SK-N-SH (cell line): ENCODE results near the gene GHRH. TPM values are rescaled to one million over a fixed set of nuclear protein-coding genes. Genes with fewer than 3 reads are reported as not detected.

Experiments used
- CTCF ChIA-PET: fragments of 300-600, 350-600 bp; formaldehyde crosslinking; extraction: SDS; loops from one replicate; lab custom pipeline; 2021; lab: Yijun Ruan, JAX
- POLR2A ChIA-PET: fragments of 350-600 bp; sonication (Branson Sonifier 250); formaldehyde crosslinking; extraction: SDS; loops from one replicate; lab custom pipeline; 2020; ENCODE audit warnings: antibody characterized with exemption, inconsistent platforms; lab: Yijun Ruan, JAX
- DNase-seq: peaks from one replicate; pipeline ENCODE4 v3.0.0; 2012
- H2AFZ ChIP-seq: fragments of 200-600 bp; sonication (generic); 2 replicates; pipeline ENCODE4 v1.8.1; 2016; ENCODE audit warnings: antibody characterized with exemption, mild to moderate bottlenecking, low read depth
- H3F3A ChIP-seq: fragments of 200-600 bp; sonication (generic); replicated peaks from 2 replicates; pipeline ENCODE3; 2016; ENCODE audit warnings: antibody characterized with exemption, mild to moderate bottlenecking; ENCODE audit not compliant: insufficient read depth
- H3K27ac ChIP-seq, 2 experiments: fragments of 200-500 bp in 1 of 2; fragments of 200-600 bp in 1 of 2; sonication (Bioruptor generic) in 1 of 2; sonication (generic), shearing (Covaris generic) in 1 of 2; 2 replicates each; pipeline versions ENCODE4 v1.5.1 to v1.6.1; 2014 to 2016; ENCODE audit warnings: low read depth in 2 of 2, inconsistent platforms in 1 of 2, low read length in 1 of 2, mild to moderate bottlenecking in 1 of 2, mixed read lengths in 1 of 2
- H3K27me3 ChIP-seq: fragments of 200-600 bp; sonication (generic), shearing (Covaris generic); 2 replicates; pipeline ENCODE4 v1.6.1; 2016; ENCODE audit warnings: mixed run types; ENCODE audit not compliant: insufficient read depth
- H3K36me3 ChIP-seq, 2 experiments: fragments of 200-500 bp in 1 of 2; fragments of 200-600 bp in 1 of 2; sonication (Bioruptor generic) in 1 of 2; sonication (generic) in 1 of 2; replicated peaks in 1 of 2; 2 replicates each; pipeline versions ENCODE3 to v1.5.1; 2014 to 2016; ENCODE audit warnings: low read length in 1 of 2, mild to moderate bottlenecking in 1 of 2; ENCODE audit not compliant: insufficient read depth in 2 of 2, control insufficient read depth in 1 of 2
- H3K4me1 ChIP-seq, 2 experiments: fragments of 200-500 bp in 1 of 2; fragments of 200-600 bp in 1 of 2; sonication (Bioruptor generic) in 1 of 2; sonication (generic), shearing (Covaris generic) in 1 of 2; 2 replicates each; pipeline versions ENCODE4 v1.5.1 to v1.6.1; 2014 to 2016; ENCODE audit warnings: low read depth in 1 of 2, low read length in 1 of 2, mixed run types in 1 of 2; ENCODE audit not compliant: insufficient read depth in 2 of 2, control insufficient read depth in 1 of 2
- H3K4me2 ChIP-seq: fragments of 200-600 bp; sonication (generic), shearing (Covaris generic); 2 replicates; pipeline ENCODE4 v1.6.1; 2017; ENCODE audit warnings: mixed run types
- H3K4me3 ChIP-seq, 2 experiments: fragments of 200-500 bp in 1 of 2; fragments of 200-600 bp in 1 of 2; sonication (Bioruptor generic) in 1 of 2; sonication (generic), shearing (Covaris generic) in 1 of 2; 2 replicates each; pipeline versions ENCODE4 v1.5.1 to v1.8.1; 2014 to 2016; ENCODE audit warnings: low read depth in 2 of 2, inconsistent platforms in 1 of 2, low read length in 1 of 2, mild to moderate bottlenecking in 1 of 2, mixed read lengths in 1 of 2, moderate library complexity in 1 of 2
- H3K79me2 ChIP-seq: fragments of 200-600 bp; sonication (generic); 2 replicates; pipeline ENCODE4 v1.8.1; 2017; ENCODE audit warnings: mild to moderate bottlenecking; ENCODE audit not compliant: insufficient read depth
- H3K9ac ChIP-seq: fragments of 200-600 bp; sonication (generic); 2 replicates; pipeline ENCODE4 v1.6.1; 2017; ENCODE audit warnings: mixed run types
- H3K9me2 ChIP-seq: fragments of 200-600 bp; sonication (generic); 2 replicates; pipeline ENCODE4 v1.6.1; 2017; ENCODE audit warnings: mixed run types
- H3K9me3 ChIP-seq: fragments of 200-600 bp; sonication (generic); 2 replicates; pipeline ENCODE4 v1.6.1; 2017; ENCODE audit warnings: mixed run types, mild to moderate bottlenecking, moderate library complexity
- H4K20me1 ChIP-seq: fragments of 200-600 bp; sonication (generic); 2 replicates; pipeline ENCODE4 v1.6.1; 2017; ENCODE audit warnings: mild to moderate bottlenecking, mixed run types; ENCODE audit not compliant: insufficient read depth
- ELF1 ChIP-seq: IDR thresholded peaks from 2 replicates; pipeline ENCODE4 v1.4.0; 2012
- EP300 ChIP-seq, 2 experiments: IDR thresholded peaks; 2 replicates each; pipeline versions ENCODE4 v1.4.0 to v1.6.1; 2012; ENCODE audit warnings: borderline replicate concordance in 1 of 2, low read depth in 1 of 2, low read length in 1 of 2
- FOSL2 ChIP-seq: IDR thresholded peaks from 2 replicates; pipeline ENCODE4 v1.4.0; 2012; ENCODE audit warnings: low read depth, mild to moderate bottlenecking, moderate library complexity, borderline replicate concordance
- FOXJ3 ChIP-seq: sonication (generic); formaldehyde crosslinking; IDR thresholded peaks from 2 replicates; pipeline ENCODE4 v1.5.1; 2020; ENCODE audit warnings: mild to moderate bottlenecking, missing genetic modification reagents
- FOXM1 ChIP-seq: IDR thresholded peaks from 2 replicates; pipeline ENCODE4 v1.4.0; 2012; ENCODE audit warnings: low read depth, mild to moderate bottlenecking
- GABPA ChIP-seq: IDR thresholded peaks from 2 replicates; pipeline ENCODE4 v1.4.0; 2012; ENCODE audit warnings: low read depth, mild to moderate bottlenecking
- IRF3 ChIP-seq: fragments of 150-350 bp; IDR thresholded peaks from 2 replicates; pipeline ENCODE4 v1.6.1; 2016; ENCODE audit warnings: mild to moderate bottlenecking, low read depth, low read length
- MEF2A ChIP-seq: IDR thresholded peaks from 2 replicates; pipeline ENCODE4 v1.4.0; 2012; ENCODE audit warnings: low read depth, borderline replicate concordance
- NRF1 ChIP-seq: IDR thresholded peaks from 2 replicates; pipeline ENCODE4 v1.6.1; 2012; ENCODE audit warnings: low read depth, mild to moderate bottlenecking, low read length
- RAD21 ChIP-seq: IDR thresholded peaks from 2 replicates; pipeline ENCODE4 v1.6.1; 2012; ENCODE audit warnings: mild to moderate bottlenecking, low read length
- RCOR1 ChIP-seq: fragments of 150-350 bp; IDR thresholded peaks from 2 replicates; pipeline ENCODE4 v1.6.1; 2017; ENCODE audit warnings: antibody characterized with exemption, low read length
- REST ChIP-seq: IDR thresholded peaks from 2 replicates; pipeline ENCODE4 v1.6.1; 2012; ENCODE audit warnings: mild to moderate bottlenecking, low read depth, low read length, moderate library complexity
- RXRA ChIP-seq: IDR thresholded peaks from 2 replicates; pipeline ENCODE4 v1.4.0; 2012; ENCODE audit warnings: low read depth, mild to moderate bottlenecking, borderline replicate concordance
- SIN3A ChIP-seq: IDR thresholded peaks from 2 replicates; pipeline ENCODE4 v1.6.1; 2012; ENCODE audit warnings: low read depth, mild to moderate bottlenecking, low read length, moderate library complexity, borderline replicate concordance
- SMC3 ChIP-seq: IDR thresholded peaks from 2 replicates; pipeline ENCODE4 v1.6.1; 2012; ENCODE audit warnings: low read depth, low read length, improper control_type of control experiment
- TAF1 ChIP-seq: IDR thresholded peaks from 2 replicates; pipeline ENCODE4 v1.6.1; 2012; ENCODE audit warnings: low read depth, mild to moderate bottlenecking, low read length, moderate library complexity, borderline replicate concordance
- TCF12 ChIP-seq: IDR thresholded peaks from 2 replicates; pipeline ENCODE4 v1.4.0; 2012
- USF2 ChIP-seq: fragments of 150-350 bp; IDR thresholded peaks from 2 replicates; pipeline ENCODE4 v1.6.1; 2017; ENCODE audit warnings: antibody characterized with exemption, low read length, low read depth, borderline replicate concordance
- WGBS: methylation state at CpG from one replicate; pipeline ENCODE4 v1.1.6; 2017; ENCODE audit warnings: low lambda C conversion rate; 5-methylcytosine and 5-hydroxymethylcytosine counted together
- polyA plus RNA-seq, 3 experiments: library from polyadenylated mRNA; depleted of rRNA; stranded (reverse); fragments of >200 nt; gene quantifications; 2 replicates each; pipeline ENCODE4 v1.2.3, GENCODE V29; 2012

GHRH gene
- polyA plus RNA-seq, 1 of the 3 experiments (the other 2 are of a cell fraction): not detected

- TF ChIP-seq USF2 (no peak), MEF2A (no peak), EP300 (IDR thresholded peaks at IDR 0.05; ENCODE audit: borderline replicate concordance in 1 of 2, low read depth in 1 of 2, low read length in 1 of 2) (peak in 1 of 2 experiments; percentile 66; a peak in 1 of 4 replicates), RCOR1 (no peak), GABPA (0 out of 2 replicates have a peak, but pooled peaks have one; percentile 34), FOXJ3 (CRISPR knock-in tag) (no peak), REST (no peak), FOXM1 (no peak), NRF1 (no peak)
- TF ChIP-seq, all 33 proteins: peak for 15
Measured at GRCh38 chr20:37295001-37295400, 33.4 kb upstream of the GHRH start (continued).

GRCh38 chr20:37294262-37294981 is 32.8 kb upstream of the GHRH start:
- H4K20me1 ChIP-seq: no peaks in the 10 kb centered on the region
- peak overlapping the region; percentile 21; the same call in 1 of the 2 replicates for H3K9ac ChIP-seq
- peak overlapping the region; percentile 51 to 91 for H3K27ac ChIP-seq
- CTCF ChIA-PET: no interaction called here
- H3K4me2 ChIP-seq: peak overlapping the region; percentile 23; the same call in 1 of the 2 replicates
- peaks cover 37% of the 10 kb centered on the region for H3F3A ChIP-seq
- peaks cover 3% of the 10 kb centered on the region; the same call in 1 of the 2 replicates for H3K9me2 ChIP-seq
- DNase-seq: no peak
- H3K79me2 ChIP-seq: peaks cover 91% of the 10 kb centered on the region
- H3K36me3 ChIP-seq: peaks cover 7 to 31% of the 10 kb centered on the region in 2 experiments
- H2AFZ ChIP-seq: no peak overlapping the region
- TF ChIP-seq ELF1: no peak
- TF ChIP-seq TAF1: no peak
- TF ChIP-seq USF2: no peak
- no peak for TF ChIP-seq REST
- TF ChIP-seq FOSL2: no peak
- no peak for TF ChIP-seq SIN3A
- TF ChIP-seq GABPA: no peak
- no peak for TF ChIP-seq RXRA
- TF ChIP-seq IRF3: no peak
- TF ChIP-seq RAD21: no peak
- TF ChIP-seq TCF12: no peak
- no peak for TF ChIP-seq RCOR1
- TF ChIP-seq SMC3: no peak
- peaks cover 20 to 40% of the 10 kb centered on the region in 2 experiments for H3K4me1 ChIP-seq
- no peaks in the 10 kb centered on the region for H3K27me3 ChIP-seq
- H3K4me3 ChIP-seq: no peak overlapping the region
- H3K9me3 ChIP-seq: no peaks in the 10 kb centered on the region
- POLR2A ChIA-PET: no interaction called here
- WGBS: 29% methylated on average over 6 of the region's 6 CpGs
